ENCODE data around the gene ASCC3.
"Not testable (repeated sequence)": the region's sequence is repeated elsewhere in the genome, so short reads cannot be mapped to it uniquely, and the experiment has no call there.

ASCC3 gene

GRCh38 chr6:100664274-100665040, 216.7 kb downstream of the ASCC3 start:
- DNase-seq (ENCODE audit: low read depth), result no peak

GRCh38 chr6:100663219-100663863, 217.8 kb downstream of the ASCC3 start:
- DNase-seq (ENCODE audit: low read depth), result no peak

DNA sequence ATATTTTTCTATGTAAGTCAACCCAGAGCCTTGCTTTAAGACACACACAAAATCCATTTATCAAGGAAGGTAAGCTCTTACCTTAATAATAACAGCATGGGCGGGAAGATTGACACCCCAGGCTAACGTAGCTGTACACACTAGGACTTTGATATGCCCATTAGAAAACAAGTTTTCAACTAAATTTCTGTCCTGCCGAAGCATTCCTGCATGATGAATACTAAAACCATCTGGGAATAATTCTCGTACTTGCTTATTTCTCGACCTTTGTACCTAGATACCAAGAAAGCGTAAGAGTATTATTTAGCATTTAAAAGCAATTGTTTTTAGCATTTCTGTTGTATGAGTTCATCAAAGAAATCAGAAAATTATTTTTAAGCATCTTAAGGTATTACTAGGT, 218.9 kb downstream of the ASCC3 start:
- DNase-seq (ENCODE audit: low read depth), result no peak

DNA sequence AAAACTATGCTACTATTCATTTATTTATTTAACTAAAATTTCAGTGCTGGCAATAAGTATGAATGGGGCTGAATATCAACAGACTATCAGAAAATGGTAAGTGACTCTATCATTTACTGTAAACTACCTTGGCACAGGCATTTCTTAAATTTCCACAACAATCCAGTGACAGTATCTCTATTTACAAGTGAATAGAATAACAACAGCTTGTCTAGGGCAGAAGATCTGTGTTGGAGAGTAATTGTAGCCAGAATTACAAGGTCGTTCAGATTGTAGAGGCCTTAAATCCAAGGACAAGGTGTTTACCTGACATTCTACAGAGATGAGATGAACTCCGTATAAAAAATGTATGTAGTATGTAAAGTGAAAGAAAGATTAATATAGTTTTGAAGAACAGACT, 222.6 kb downstream of the ASCC3 start:
- DNase-seq (ENCODE audit: low read depth), result no peak

- DNase-seq (ENCODE audit: low read depth), result no peak
Measured at GRCh38 chr6:100657678-100658330, 223.3 kb downstream of the ASCC3 start.

DNA sequence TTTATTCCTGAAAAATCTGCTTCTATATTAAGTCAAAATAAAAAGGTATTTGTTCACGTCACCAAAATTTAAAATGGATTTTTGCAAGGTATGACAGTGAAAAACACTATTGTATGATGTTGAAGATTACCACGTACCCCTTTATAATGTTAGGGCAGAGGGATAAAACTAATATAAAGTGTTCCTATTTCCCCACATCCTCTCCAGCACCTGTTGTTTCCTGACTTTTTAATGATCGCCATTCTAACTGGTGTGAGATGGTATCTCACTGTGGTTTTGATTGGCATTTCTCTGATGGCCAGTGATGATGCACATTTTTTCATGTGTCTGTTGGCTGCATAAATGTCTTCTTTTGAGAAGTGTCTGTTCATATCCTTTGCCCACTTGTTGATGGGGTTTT, 240.0 kb downstream of the ASCC3 start:
- DNase-seq (ENCODE audit: low read depth), result not testable (repeated sequence)

DNA sequence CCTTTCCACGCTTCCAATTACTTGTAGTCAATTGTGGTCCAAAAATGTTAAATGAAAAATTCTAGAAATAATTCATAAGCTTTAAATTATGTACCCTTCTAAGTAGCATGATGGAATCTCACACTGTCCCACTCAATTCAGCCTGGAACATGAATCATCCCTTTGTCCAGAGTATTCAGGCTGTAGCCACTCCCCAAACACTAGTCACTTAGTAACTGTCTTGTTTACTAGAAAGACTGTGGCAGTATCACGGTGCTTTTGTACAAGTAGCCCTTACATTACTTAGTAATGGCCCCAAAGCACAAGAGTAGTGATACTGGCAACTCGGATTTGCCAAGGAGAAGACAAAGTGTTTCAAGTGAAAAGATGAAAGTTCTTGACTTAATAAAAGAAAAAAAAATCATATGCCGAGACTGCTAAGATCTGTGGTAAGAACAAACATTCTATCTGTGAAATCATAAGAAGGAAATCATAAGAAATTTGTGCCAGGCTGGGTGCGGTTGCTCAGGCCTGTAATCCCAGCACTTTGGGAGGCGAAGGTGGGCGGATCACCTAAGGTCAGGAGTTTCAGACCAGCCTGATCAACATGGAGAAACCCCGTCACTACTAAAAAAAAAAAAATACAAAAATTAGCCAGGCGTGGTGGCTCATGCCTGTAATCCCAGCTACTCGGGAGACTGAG, 247.9 kb downstream of the ASCC3 start:
- no peak for DNase-seq (ENCODE audit: low read depth)

GRCh38 chr6:100630536-100630935, 250.6 kb downstream of the ASCC3 start:
- no peak for DNase-seq (ENCODE audit: low read depth)

GRCh38 chr6:100627911-100628758, 253.0 kb downstream of the ASCC3 start:
- DNase-seq (ENCODE audit: low read depth), result no peak

GRCh38 chr6:100626721-100627120, 254.4 kb downstream of the ASCC3 start:
- no peak for DNase-seq (ENCODE audit: low read depth)

- DNase-seq (ENCODE audit: low read depth), result no peak
Measured at GRCh38 chr6:100622907-100623692, 258.0 kb downstream of the ASCC3 start.

DNA sequence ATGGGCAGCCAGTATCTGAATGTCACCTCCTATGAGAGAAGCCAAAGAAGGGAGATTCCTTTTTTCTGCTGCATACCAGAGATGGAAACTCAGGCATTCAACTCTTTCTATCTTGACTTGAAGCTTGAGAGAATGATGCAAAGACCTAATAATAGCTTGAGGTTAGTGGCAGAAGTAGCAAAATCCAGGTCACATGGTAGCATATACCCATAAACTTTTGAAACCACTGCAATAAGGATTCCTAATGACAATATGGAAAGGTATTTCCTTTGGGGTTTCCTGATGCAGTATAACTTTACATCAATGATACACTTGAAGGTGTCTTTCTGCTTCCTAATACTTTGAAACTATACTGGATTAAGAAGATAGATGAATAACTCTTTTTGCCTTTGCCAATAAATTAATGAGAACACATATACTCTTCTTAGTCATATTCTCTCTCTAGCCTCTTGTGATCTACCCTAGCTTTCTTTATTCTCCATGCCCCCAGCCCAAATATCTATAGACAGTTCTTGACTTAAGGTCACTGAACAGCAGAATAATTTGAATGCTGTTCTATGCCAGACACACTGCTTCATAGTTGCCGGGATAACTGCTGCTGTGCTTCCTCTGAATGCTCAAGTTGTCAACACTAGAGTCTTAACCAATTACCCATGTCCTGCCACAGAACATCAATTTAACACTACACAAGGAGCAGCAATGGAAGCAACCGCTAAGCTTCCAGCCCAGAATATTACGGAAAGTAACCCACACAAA, 260.9 kb downstream of the ASCC3 start:
- DNase-seq (ENCODE audit: low read depth), result no peak

GRCh38 chr6:100618351-100618671, 262.8 kb downstream of the ASCC3 start:
- no peak for DNase-seq (ENCODE audit: low read depth)

GRCh38 chr6:100617633-100618350, 263.3 kb downstream of the ASCC3 start:
- no peak for DNase-seq (ENCODE audit: low read depth)

DNA sequence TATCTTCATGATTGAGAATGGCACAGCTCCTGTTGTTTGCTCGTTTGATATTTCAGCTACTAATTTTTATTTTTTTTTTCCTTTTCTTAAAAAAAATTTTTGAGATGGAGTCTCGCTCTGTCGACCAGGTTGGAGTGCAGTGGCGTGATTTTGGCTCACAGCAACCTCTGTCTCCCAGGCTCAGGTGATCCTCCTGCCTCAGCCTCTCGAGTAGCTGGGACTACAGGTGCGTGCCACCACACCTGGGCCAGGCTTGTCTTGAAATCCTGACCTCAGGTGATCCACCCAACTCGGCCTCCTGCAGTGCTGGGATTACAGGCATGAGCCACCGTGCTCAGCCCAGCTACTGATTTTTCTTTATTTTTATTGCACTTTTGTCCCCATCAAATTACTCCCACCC, 266.2 kb downstream of the ASCC3 start:
- DNase-seq (ENCODE audit: low read depth), result no peak

GRCh38 chr6:100614386-100614785, 266.7 kb downstream of the ASCC3 start:
- no peak for DNase-seq (ENCODE audit: low read depth)

DNA sequence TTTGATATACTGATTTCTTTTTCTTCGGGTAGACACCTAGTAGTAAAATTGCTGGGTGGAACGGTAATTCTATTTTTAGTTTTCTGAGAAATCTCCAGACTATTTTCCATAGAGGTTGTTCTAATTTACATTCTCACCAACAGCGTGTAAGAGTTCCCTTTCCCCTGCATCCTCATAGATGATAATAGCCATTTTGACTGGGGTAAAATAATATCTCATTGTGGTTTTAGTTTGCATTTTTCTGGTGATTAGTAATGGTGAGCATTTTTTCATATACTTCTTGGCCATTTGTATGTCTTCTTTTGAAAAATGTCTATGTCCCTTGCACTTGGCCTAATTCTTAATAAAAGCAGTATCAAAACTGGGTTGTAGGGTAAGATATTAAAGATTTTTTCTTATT, 267.5 kb downstream of the ASCC3 start:
- no peak for DNase-seq (ENCODE audit: low read depth)

GRCh38 chr6:100612094-100612493, 269.0 kb downstream of the ASCC3 start:
- no peak for DNase-seq (ENCODE audit: low read depth)

DNA sequence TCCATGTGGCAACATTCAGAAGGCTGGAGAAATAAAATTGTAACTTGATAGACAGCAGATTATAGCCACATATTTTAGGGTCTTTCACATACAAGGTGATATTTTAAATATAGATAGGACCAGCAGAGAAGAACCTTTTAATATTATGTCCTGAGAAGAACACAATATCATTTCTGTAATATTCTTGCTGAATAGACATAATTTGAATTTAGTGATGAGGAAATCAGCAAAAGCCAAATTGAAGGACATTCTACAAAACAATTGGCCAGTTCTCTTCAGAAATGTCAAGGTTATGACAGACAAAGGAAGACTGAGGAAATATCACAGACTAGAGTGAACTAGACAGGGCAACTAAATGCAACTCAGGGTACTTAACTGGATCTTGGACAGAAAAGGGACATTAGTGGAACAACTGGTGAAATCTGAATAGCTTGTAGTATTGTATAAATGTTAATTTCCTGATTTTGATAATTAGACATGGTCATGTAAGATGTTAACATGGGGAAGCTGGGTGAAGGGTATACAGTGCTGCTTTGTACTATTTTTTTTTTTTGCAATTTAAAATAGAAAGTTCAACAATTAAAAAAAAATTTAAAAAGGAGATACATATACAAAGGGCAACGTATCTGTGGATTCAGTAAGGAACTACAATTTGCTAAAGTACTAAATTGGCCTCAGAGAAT, 281.9 kb downstream of the ASCC3 start:
- no peak for DNase-seq (ENCODE audit: low read depth)

Data from stimulated activated CD8-positive, alpha-beta memory T cell treated with anti-CD3 and anti-CD28 coated beads, Interleukin-12 subunit alpha, Interleukin-12 subunit beta, amount 100 ng/mL, for 4 hours (primary cell).